ENCODE data around the gene AKAP1.

- TF ChIP-seq, protein P1, sequence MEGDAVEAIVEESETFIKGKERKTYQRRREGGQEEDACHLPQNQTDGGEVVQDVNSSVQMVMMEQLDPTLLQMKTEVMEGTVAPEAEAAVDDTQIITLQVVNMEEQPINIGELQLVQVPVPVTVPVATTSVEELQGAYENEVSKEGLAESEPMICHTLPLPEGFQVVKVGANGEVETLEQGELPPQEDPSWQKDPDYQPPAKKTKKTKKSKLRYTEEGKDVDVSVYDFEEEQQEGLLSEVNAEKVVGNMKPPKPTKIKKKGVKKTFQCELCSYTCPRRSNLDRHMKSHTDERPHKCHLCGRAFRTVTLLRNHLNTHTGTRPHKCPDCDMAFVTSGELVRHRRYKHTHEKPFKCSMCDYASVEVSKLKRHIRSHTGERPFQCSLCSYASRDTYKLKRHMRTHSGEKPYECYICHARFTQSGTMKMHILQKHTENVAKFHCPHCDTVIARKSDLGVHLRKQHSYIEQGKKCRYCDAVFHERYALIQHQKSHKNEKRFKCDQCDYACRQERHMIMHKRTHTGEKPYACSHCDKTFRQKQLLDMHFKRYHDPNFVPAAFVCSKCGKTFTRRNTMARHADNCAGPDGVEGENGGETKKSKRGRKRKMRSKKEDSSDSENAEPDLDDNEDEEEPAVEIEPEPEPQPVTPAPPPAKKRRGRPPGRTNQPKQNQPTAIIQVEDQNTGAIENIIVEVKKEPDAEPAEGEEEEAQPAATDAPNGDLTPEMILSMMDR (IDR thresholded peaks at IDR 0.05) = no peak
- TF ChIP-seq POLR2A (IDR thresholded peaks at IDR 0.05) (no peak), POLR2AphosphoS5 (IDR thresholded peaks at IDR 0.05) (no peak)
Measured at GRCh38 chr17:57124053-57124452, 39.0 kb downstream of the AKAP1 start.
